Stomach (tissue), 4 donors: Measurements from ENCODE around the gene GOLM1.

Experiments used
- CTCF ChIP-seq, 7 experiments: fragments of 450-650 bp in 4 of 7; fragments of 200-600 bp in 3 of 7; sonication (generic) in 3 of 7; IDR thresholded peaks; one replicate each; pipeline ENCODE4 v1.5.1; 2016 to 2019; ENCODE audit warnings: antibody characterized with exemption in 7 of 7, control low read depth in 2 of 7, mild to moderate bottlenecking in 1 of 7
- EP300 ChIP-seq: sonication (generic); formaldehyde crosslinking; IDR thresholded peaks from one replicate; pipeline ENCODE4 v1.6.1; 2017; ENCODE audit warnings: antibody characterized with exemption
- POLR2A ChIP-seq, 4 donors: fragments of 450-650 bp; IDR thresholded peaks; one replicate each; pipeline ENCODE4 v1.6.1; 2016; ENCODE audit warnings: antibody characterized with exemption in 4 of 4, control low read depth in 2 of 4, mild to moderate bottlenecking in 1 of 4, moderate library complexity in 1 of 4
- POLR2AphosphoS5 ChIP-seq, 3 donors: sonication (generic); formaldehyde crosslinking; IDR thresholded peaks; one replicate each; pipeline ENCODE4 v1.6.1; 2016; ENCODE audit warnings: antibody characterized with exemption in 3 of 3

GRCh38 chr9:85984457-85984856 lies 114.9 kb downstream of the GOLM1 start:
- TF ChIP-seq CTCF (IDR thresholded peaks at IDR 0.05), result no peak
- no peak for TF ChIP-seq EP300
- TF ChIP-seq POLR2A (IDR thresholded peaks at IDR 0.05), result no peak
- TF ChIP-seq POLR2AphosphoS5 (IDR thresholded peaks at IDR 0.05), result no peak
